GM21529 (cell line): ENCODE data around the gene SSX7.
"Not testable (repeated sequence)": the region's sequence is repeated elsewhere in the genome, so short reads cannot be mapped to it uniquely, and the experiment has no call there.

Source experiments
- ATAC-seq: cut with Tn5 transposase; IDR thresholded peaks from one replicate; pipeline ENCODE4 v1.9.1; 2021; ENCODE audit not compliant: unreplicated experiment

The SSX7 gene, protein sequence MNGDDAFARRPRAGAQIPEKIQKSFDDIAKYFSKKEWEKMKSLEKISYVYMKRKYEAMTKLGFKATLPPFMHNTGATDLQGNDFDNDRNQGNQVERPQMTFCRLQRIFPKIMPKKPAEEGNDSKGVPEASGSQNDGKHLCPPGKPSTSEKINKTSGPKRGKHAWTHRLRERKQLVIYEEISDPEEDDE

DNA sequence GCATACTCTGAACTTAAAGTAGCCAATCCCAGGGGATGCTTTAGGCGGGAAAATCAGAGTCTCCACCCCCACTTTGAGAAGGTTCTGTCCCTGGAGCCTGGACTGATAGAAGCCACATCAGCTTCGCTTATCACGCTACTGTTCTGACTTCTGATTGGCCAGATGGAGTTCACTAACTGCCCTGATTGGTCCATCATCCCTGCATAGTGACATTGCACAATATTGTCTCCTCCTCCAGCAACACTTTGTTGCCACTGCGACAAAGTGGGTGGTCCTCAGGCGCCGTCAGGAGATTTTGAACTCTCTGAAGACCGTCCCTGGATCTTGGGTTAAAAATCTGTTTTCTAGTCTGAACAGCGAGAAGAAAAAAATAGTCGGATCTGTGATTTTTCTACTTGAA lies at the start of gene SSX7:
Gene SSX7, minus strand, starts transcription at position 101 of the 400 bp plus-strand sequence. CDS start 1,428 bp downstream, outside the sequence.
- not testable (repeated sequence) for ATAC-seq

DNA sequence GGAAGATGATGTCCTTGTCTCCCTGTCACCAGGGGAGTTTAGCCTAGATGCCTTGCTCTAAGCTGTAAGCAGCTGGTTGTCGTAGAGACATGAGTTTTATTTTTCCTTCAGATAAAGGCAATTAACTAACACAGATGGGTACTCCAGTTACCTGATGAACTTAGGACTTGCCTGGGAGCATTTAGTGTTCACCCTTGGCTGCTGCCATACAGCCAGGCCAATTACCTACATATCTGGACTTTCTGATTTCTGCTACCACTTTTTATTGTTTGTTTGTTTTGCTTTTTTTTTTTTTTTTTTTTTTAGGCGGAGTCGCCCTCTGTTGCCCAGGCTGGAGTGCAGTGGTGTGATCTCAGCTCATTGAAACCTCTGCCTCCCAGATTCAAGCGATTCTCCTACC lies 37.3 kb upstream of the SSX7 start:
- not testable (repeated sequence) for ATAC-seq

DNA sequence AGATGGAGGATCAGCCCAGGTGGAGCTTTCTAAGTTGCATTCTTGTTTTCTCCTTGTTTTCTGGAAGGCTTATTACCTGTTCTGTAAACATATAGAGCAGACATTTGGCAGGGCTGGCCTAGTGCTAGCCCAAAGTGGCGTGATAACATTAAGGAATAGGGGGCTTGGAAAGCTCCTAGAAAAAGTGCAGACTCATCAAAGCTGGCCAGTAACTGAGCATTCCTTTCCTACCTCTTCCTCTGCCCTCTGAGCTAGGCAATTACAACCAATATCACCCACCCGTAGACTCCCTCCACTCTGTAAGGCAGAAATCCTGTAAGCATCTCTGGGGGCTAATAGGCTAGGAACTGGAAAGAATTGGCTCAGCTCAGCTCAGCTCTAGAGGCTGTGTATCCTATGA lies 7.5 kb upstream of the SSX7 start:
- not testable (repeated sequence) for ATAC-seq

DNA sequence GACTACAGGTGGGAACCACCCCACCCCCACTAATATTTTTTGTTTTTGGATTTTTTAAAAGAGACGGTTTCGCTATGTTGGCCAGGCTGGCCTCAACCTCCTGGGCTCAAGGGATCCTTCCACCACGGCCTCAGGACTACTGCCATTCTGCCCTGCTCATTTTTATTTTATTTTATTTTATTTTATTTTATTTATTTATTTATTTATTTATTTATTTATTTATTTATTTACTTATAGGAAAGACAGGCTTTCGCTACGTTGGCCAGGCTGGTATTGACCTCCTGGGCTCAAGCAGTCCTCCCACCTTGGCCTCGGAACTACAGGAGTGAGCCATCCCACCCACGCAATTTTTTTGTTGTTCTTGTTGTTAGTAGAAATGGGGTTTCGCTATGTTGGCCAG lies 775 bp upstream of the SSX7 start:
- not testable (repeated sequence) for ATAC-seq

DNA sequence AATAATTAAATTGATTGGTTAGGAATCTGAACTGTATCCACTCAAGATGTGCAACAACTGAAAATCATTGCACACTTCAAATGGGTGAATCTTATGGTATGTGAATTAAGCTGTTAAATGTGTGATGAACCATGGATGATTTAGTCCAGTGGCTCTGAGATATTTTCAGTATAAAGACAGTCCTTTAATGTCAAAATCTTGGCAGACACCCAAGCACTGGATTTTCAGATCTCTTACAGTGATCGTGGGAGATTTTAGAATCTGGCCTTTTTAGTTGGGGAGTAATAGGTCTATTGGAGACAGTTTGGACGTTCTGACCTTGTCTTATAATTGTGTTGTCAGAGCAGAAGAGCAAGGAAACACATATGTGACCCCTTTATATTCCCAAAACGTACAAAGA lies 4.0 kb downstream of the SSX7 start:
- ATAC-seq = not testable (repeated sequence)

DNA sequence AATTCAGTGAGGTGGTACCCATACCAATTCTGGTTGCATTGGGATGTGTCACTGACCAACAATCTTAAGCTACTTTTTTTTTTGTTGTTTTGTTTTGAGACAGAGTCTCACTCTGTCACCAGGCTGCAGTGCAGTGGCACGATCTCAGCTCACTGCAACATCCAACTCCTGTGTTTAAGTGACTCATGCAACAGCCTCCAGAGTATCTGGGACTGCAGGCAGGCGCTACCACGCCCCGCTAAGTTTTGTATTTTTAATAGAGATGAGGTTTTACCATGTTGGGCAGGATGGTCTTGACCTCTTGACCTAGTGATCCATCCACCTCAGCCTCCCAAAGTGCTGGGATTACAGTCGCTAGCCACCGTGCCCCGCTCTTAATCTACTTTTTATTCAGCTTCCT lies 5.7 kb downstream of the SSX7 start:
- not testable (repeated sequence) for ATAC-seq

DNA sequence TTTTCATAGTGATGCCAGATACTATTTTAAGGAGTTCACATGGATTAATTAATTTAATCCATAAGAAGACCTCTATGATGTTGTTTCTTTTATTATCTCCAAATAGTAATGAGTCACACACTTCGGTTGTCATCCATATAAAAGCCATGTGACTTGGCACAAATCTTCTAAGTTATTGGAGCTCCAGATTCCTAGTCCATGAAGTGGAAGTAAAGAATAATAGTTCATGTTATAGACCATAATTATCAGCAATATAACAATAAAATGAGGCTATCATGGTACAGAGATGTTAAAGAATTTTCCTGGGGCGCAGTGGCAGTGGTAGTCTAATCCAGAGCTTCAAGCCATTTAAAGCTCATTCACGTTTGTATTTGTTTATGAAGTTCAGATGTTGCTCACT lies 26.2 kb downstream of the SSX7 start:
- not testable (repeated sequence) for ATAC-seq

DNA sequence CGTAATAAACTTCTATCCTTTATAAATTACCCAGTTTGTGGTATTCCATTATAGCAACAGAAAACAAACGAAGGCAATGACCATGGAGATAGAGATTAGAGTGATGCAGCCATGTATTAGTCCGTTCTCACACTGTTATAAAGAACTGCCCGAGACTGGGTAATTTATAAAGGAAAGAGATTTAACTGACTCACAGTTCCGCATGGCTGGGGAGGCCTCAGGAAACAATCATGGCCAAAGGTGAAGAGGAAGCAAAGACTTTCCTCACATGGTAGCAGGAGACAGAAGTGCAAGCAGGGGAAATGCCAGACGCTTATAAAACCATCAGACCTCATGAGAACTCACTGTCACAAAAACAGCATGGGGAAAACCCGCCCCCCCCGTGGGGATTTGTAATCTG lies 34.0 kb downstream of the SSX7 start:
- ATAC-seq = not testable (repeated sequence)

DNA sequence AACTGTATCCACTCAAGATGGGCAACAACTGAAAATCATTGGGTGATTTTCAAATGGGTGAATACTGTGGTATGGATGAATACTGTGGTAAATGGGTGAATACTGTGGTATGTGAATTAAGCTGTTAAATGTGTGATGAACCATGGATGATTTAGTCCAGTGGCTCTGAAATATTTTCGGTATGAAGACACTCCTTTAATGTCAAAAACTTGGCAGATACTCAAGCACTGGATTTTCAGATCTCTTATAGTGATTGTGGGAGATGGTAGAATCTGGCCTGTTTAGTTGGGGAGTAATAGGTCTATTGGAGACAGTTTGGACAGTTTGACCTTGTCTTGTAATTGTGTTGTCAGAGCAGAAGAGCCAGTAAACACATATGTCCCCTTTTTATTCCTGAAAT lies 45.7 kb downstream of the SSX7 start:
- ATAC-seq = no peak

DNA sequence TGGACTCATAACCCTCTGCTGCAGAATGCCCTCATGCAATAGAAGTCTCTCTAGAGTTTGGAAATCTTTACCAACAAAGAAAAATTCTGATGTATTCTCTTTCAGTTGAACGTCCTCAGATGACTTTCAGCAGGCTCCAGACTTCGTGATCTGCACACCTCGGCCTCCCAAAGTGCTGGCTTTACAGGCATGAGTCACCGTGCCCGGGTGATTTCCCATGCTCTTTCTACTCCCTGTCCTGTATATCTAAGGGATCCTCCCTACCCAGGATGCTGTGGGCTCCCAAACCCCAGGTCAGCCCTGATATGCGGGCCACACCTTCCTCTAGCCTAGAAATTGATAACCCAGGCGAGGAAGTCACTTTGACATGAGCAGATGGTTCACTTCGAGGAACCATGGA lies 51.5 kb downstream of the SSX7 start:
- not testable (repeated sequence) for ATAC-seq

DNA sequence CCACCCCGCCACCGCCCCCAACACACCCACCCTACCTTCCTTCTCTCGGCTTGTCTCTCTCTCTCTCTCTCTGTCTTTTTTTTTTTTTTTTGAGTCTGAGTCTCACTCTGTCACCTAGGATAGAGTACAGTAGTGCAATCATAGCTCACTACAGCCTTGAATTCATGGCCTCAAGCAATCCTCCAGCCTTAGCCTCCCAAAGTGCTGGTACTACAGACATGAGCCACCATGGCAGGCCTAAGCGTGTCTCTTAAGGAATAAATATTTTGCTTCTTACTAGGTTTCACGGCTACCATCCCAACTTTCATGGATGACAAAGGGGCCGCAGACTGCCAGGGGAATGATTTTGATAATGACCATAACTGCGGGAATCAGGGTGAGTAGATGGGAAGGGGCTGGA lies 55.8 kb downstream of the SSX7 start:
- no peak for ATAC-seq

DNA sequence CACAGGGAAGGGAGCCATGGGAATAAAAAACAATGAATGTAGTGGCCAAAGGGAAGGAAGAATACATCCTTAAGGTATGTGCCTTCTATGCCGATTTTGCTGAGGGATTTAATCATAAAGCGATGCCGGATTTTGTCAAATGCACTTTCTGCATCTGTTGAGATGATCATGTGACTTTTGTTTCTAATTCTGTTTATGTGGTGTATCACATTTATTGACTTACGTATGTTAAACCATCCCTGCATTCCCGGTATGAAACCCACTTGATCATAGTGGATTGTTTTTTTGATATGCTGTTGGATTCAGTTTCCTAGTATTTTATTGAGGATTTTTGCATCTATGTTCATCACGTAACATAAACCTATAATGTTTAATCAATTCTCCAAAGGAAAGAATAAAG lies 60.0 kb downstream of the SSX7 start:
- no peak for ATAC-seq
